Neural cell (in vitro differentiated cells): ENCODE data around the gene PRRT1. TPM values are rescaled to one million over a fixed set of nuclear protein-coding genes. Genes with fewer than 3 reads are reported as not detected.

Experiments
- H2AFZ ChIP-seq: fragments of 200-600, 300-800 bp; sonication (generic), shearing (Covaris generic); 2 replicates; pipeline ENCODE4 v1.6.0; 2014; ENCODE audit warnings: low read depth, mild to moderate bottlenecking, antibody characterized with exemption, low read length, moderate library complexity
- H3F3A ChIP-seq: fragments of 200-600 bp; shearing (Covaris generic); 2 replicates; pipeline ENCODE4 v1.6.1; 2016; ENCODE audit warnings: mild to moderate bottlenecking, moderate library complexity, mixed read lengths, antibody characterized with exemption, low read length; ENCODE audit not compliant: insufficient read depth, poor library complexity, severe bottlenecking
- H3K27ac ChIP-seq: fragments of 200-600, 300-800 bp; sonication (generic), shearing (Covaris generic); 2 replicates; pipeline ENCODE4 v1.5.1; 2014; ENCODE audit warnings: mild to moderate bottlenecking, low read length, moderate library complexity
- H3K27me3 ChIP-seq: fragments of 300-800, 200-600 bp; sonication (generic), shearing (Covaris generic); 2 replicates; pipeline ENCODE4 v1.6.0; 2014; ENCODE audit warnings: mild to moderate bottlenecking, low read depth, low read length, moderate library complexity; ENCODE audit not compliant: insufficient read depth
- H3K36me3 ChIP-seq: fragments of 300-800, 200-600 bp; sonication (generic), shearing (Covaris generic); 2 replicates; pipeline ENCODE4 v1.5.1; 2014; ENCODE audit warnings: mild to moderate bottlenecking, antibody characterized with exemption, low read length, moderate library complexity; ENCODE audit not compliant: insufficient read depth
- H3K4me2 ChIP-seq: fragments of 300-800, 200-600 bp; sonication (generic), shearing (Covaris generic); 2 replicates; pipeline ENCODE4 v1.6.0; 2014; ENCODE audit warnings: mild to moderate bottlenecking, low read length
- H3K4me3 ChIP-seq: fragments of 300-800, 200-600 bp; sonication (generic), shearing (Covaris generic); 2 replicates; pipeline ENCODE4 v1.5.1; 2014; ENCODE audit warnings: mild to moderate bottlenecking, low read length, moderate library complexity
- H3K79me2 ChIP-seq: fragments of 200-600 bp; shearing (Covaris generic); replicated peaks from 2 replicates; pipeline ENCODE4 v1.6.0; 2014; ENCODE audit warnings: mild to moderate bottlenecking, low read length, moderate library complexity; ENCODE audit not compliant: insufficient read depth
- H3K9ac ChIP-seq: fragments of 300-800, 200-600 bp; sonication (generic), shearing (Covaris generic); 2 replicates; pipeline ENCODE4 v1.6.1; 2016; ENCODE audit warnings: mild to moderate bottlenecking, low read length, mixed read lengths
- H3K9me2 ChIP-seq: fragments of 200-600 bp; shearing (Covaris generic); 2 replicates; pipeline ENCODE4 v1.6.1; 2016; ENCODE audit warnings: mild to moderate bottlenecking, low read length, mixed read lengths; ENCODE audit not compliant: insufficient read depth
- H3K9me3 ChIP-seq: fragments of 200-600, 300-800 bp; sonication (generic), shearing (Covaris generic); 2 replicates; pipeline ENCODE4 v1.6.1; 2016; ENCODE audit warnings: mild to moderate bottlenecking, mixed run types, low read length, moderate library complexity, mixed read lengths
- H4K20me1 ChIP-seq: fragments of 200-600 bp; shearing (Covaris generic); 2 replicates; pipeline ENCODE4 v1.6.1; 2016; ENCODE audit warnings: mild to moderate bottlenecking, mixed run types; ENCODE audit not compliant: insufficient read depth
- EP300 ChIP-seq: fragments of 450-650 bp; conservative IDR thresholded peaks from 2 replicates; pipeline ENCODE4 v1.6.1; 2014; ENCODE audit warnings: antibody characterized with exemption, mild to moderate bottlenecking, moderate library complexity; ENCODE audit not compliant: poor library complexity, severe bottlenecking
- EZH2 ChIP-seq: fragments of 200-600, 300-800 bp; shearing (Covaris generic), sonication (generic); IDR thresholded peaks from 2 replicates; pipeline ENCODE4 v1.6.1; 2014; ENCODE audit warnings: antibody characterized with exemption, low read length, borderline replicate concordance, mild to moderate bottlenecking; ENCODE audit not compliant: insufficient read depth, poor library complexity, severe bottlenecking
- MXI1 ChIP-seq: fragments of 450-650 bp; conservative IDR thresholded peaks from 2 replicates; pipeline ENCODE4 v1.6.1; 2014; ENCODE audit warnings: antibody characterized with exemption, mild to moderate bottlenecking; ENCODE audit not compliant: poor library complexity, severe bottlenecking
- POLR2AphosphoS5 ChIP-seq: IDR thresholded peaks from 2 replicates; pipeline ENCODE4 v1.6.1; 2012
- RAD21 ChIP-seq: fragments of 450-650 bp; conservative IDR thresholded peaks from 2 replicates; pipeline ENCODE4 v1.6.1; 2014; ENCODE audit warnings: antibody characterized with exemption, mild to moderate bottlenecking, moderate library complexity
- SMC3 ChIP-seq: fragments of 450-650 bp; conservative IDR thresholded peaks from 2 replicates; pipeline ENCODE4 v1.6.1; 2014; ENCODE audit warnings: antibody characterized with exemption, mild to moderate bottlenecking, moderate library complexity; ENCODE audit not compliant: poor library complexity
- TAF1 ChIP-seq: IDR thresholded peaks from 2 replicates; pipeline ENCODE4 v1.6.1; 2012; ENCODE audit warnings: low read depth
- polyA plus RNA-seq: library from polyadenylated mRNA; depleted of rRNA; stranded (reverse); fragments of >200 nt; gene quantifications from 2 replicates; pipeline ENCODE4 v1.2.3, GENCODE V29; 2014
- TF ChIP-seq, protein P1 (sequence below): fragments of 450-650 bp; IDR thresholded peaks from 2 replicates; pipeline ENCODE4 v1.5.1; 2014; ENCODE audit warnings: antibody characterized with exemption, mild to moderate bottlenecking, moderate library complexity; ENCODE audit not compliant: poor library complexity, severe bottlenecking
- TF ChIP-seq, protein P2 (sequence below): IDR thresholded peaks from 2 replicates; pipeline ENCODE4 v1.6.1; 2012; ENCODE audit warnings: borderline replicate concordance

Gene PRRT1
- polyA plus RNA-seq, 1 donor from 2014 or later: 0.22 TPM

DNA sequence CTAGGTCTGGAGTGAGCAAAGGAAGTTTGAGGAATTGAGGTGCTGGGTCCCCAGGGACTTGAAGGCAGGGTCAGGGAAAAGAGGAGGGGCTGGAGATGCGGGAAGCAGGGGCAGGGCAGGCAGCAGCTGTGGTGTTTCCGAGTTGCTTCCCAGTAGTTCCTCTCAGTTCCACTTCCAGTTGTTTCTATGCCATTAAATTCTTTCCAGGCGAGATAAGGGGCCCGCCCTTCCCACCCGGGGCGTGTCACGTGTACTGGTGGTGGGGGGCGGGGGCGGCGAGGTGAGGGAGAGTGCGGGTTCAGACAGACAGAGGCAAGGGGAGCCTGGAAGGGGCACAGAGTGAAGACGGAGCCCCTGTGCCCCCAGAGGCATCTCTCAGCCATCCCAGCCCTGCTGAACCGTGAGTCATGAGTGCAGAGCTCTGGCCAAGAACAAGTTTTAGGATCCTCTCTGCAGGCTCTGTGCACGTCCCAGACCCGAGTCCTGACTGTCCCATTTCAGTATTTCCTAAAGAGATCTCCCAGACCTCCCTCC is 43.6 kb downstream of the PRRT1 start:
- no peaks in the 10 kb centered on the region for H3K9me2 ChIP-seq
- H3K4me2 ChIP-seq: no peak overlapping the region
- no peak overlapping the region for H3K4me3 ChIP-seq
- no peak overlapping the region for H3K27ac ChIP-seq
- no peak overlapping the region for H3K9ac ChIP-seq
- H3F3A ChIP-seq: no peaks in the 10 kb centered on the region
- no peak overlapping the region for H2AFZ ChIP-seq
- no peaks in the 10 kb centered on the region for H3K36me3 ChIP-seq
- no peaks in the 10 kb centered on the region for H4K20me1 ChIP-seq
- H3K79me2 ChIP-seq: no peaks in the 10 kb centered on the region
- TF ChIP-seq SMC3 (no peak), TAF1 (no peak), POLR2AphosphoS5 (peak; percentile 7)
- no peaks in the 10 kb centered on the region for H3K9me3 ChIP-seq
- H3K27me3 ChIP-seq: no peaks in the 10 kb centered on the region

DNA sequence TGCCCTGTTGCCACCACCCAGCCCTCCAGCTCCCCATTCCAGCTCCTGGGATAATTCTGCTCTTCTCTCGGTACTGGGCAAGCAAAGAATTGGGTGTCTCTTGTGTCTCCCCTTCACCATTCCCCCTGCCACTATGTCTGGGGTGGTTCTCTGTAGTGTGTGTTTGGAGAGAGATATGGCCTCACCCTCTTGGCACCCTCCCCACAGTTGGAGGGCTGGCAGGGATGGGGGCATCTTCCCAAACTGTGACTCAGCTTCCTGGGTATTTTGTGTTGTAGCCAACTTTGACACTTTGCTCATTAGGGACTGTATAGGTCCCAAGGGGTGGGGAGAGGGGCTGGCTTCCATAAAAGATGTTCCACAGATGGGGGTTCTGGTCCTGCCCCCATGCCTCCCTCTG is 44.3 kb downstream of the PRRT1 start:
- TF ChIP-seq, protein P1, sequence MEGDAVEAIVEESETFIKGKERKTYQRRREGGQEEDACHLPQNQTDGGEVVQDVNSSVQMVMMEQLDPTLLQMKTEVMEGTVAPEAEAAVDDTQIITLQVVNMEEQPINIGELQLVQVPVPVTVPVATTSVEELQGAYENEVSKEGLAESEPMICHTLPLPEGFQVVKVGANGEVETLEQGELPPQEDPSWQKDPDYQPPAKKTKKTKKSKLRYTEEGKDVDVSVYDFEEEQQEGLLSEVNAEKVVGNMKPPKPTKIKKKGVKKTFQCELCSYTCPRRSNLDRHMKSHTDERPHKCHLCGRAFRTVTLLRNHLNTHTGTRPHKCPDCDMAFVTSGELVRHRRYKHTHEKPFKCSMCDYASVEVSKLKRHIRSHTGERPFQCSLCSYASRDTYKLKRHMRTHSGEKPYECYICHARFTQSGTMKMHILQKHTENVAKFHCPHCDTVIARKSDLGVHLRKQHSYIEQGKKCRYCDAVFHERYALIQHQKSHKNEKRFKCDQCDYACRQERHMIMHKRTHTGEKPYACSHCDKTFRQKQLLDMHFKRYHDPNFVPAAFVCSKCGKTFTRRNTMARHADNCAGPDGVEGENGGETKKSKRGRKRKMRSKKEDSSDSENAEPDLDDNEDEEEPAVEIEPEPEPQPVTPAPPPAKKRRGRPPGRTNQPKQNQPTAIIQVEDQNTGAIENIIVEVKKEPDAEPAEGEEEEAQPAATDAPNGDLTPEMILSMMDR: no peak
- no peak for TF ChIP-seq RAD21
- no peak for TF ChIP-seq MXI1
- TF ChIP-seq EP300: no peak
- no peak for TF ChIP-seq TAF1
- TF ChIP-seq, protein P2, sequence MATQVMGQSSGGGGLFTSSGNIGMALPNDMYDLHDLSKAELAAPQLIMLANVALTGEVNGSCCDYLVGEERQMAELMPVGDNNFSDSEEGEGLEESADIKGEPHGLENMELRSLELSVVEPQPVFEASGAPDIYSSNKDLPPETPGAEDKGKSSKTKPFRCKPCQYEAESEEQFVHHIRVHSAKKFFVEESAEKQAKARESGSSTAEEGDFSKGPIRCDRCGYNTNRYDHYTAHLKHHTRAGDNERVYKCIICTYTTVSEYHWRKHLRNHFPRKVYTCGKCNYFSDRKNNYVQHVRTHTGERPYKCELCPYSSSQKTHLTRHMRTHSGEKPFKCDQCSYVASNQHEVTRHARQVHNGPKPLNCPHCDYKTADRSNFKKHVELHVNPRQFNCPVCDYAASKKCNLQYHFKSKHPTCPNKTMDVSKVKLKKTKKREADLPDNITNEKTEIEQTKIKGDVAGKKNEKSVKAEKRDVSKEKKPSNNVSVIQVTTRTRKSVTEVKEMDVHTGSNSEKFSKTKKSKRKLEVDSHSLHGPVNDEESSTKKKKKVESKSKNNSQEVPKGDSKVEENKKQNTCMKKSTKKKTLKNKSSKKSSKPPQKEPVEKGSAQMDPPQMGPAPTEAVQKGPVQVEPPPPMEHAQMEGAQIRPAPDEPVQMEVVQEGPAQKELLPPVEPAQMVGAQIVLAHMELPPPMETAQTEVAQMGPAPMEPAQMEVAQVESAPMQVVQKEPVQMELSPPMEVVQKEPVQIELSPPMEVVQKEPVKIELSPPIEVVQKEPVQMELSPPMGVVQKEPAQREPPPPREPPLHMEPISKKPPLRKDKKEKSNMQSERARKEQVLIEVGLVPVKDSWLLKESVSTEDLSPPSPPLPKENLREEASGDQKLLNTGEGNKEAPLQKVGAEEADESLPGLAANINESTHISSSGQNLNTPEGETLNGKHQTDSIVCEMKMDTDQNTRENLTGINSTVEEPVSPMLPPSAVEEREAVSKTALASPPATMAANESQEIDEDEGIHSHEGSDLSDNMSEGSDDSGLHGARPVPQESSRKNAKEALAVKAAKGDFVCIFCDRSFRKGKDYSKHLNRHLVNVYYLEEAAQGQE: no peak
- no peaks in the 10 kb centered on the region for H4K20me1 ChIP-seq
- H3K9ac ChIP-seq: no peak overlapping the region
- H3K4me3 ChIP-seq: no peak overlapping the region
- H3F3A ChIP-seq: no peaks in the 10 kb centered on the region
- no peak overlapping the region for H3K4me2 ChIP-seq
- H3K27ac ChIP-seq: no peak overlapping the region
- H3K79me2 ChIP-seq: no peaks in the 10 kb centered on the region
- no peaks in the 10 kb centered on the region for H3K9me2 ChIP-seq
- no peaks in the 10 kb centered on the region for H3K27me3 ChIP-seq
- no peaks in the 10 kb centered on the region for H3K36me3 ChIP-seq
- H3K9me3 ChIP-seq: no peaks in the 10 kb centered on the region
- H2AFZ ChIP-seq: no peak overlapping the region

DNA sequence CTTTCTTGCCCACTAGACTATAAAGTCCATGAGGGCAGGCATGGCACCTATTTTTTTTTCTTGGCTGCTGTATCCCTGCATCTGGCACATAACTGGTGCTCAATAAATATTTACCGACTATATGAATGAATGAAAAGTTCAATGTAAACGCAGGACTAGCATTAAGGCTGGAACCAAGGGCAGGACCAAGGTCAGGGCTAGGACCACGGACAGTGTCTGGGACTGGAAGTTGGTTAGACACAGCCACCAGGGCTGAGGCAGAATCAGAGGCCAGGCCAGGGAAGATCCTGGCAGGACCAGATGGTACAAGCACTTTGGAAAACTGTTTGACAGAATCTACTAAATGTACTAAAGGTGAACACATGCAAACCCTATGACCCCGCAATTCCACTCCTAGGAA is 46.3 kb downstream of the PRRT1 start:
- TF ChIP-seq SMC3: no peak
- no peak for TF ChIP-seq RAD21
- TF ChIP-seq, protein P1: no peak
- no peak for TF ChIP-seq POLR2AphosphoS5
- TF ChIP-seq, protein P2: no peak
- TF ChIP-seq TAF1: no peak
- TF ChIP-seq EP300: no peak
- TF ChIP-seq MXI1: no peak
- TF ChIP-seq EZH2: no peak
- H3K9me3 ChIP-seq: no peaks in the 10 kb centered on the region
- H3K9ac ChIP-seq: no peak overlapping the region
- H3K27ac ChIP-seq: no peak overlapping the region
- H3K36me3 ChIP-seq: no peaks in the 10 kb centered on the region
- H3F3A ChIP-seq: no peaks in the 10 kb centered on the region
- H2AFZ ChIP-seq: no peak overlapping the region
- H3K4me3 ChIP-seq: no peak overlapping the region
- no peaks in the 10 kb centered on the region for H3K27me3 ChIP-seq
- H3K79me2 ChIP-seq: no peaks in the 10 kb centered on the region
- no peaks in the 10 kb centered on the region for H3K9me2 ChIP-seq
- no peaks in the 10 kb centered on the region for H4K20me1 ChIP-seq
- no peak overlapping the region for H3K4me2 ChIP-seq
